HepG2 (cell line): ENCODE results near the gene RHBDF2. TPM values are rescaled to one million over a fixed set of nuclear protein-coding genes. Genes with fewer than 3 reads are reported as not detected.

Experiments
- ELF3 ChIP-seq: IDR thresholded peaks from 2 replicates; pipeline ENCODE4 v1.6.1; 2016; ENCODE audit warnings: missing genetic modification reagents, missing compliant biosample characterization
- LBX2 ChIP-seq: sonication (generic); formaldehyde crosslinking; IDR thresholded peaks from 2 replicates; pipeline ENCODE4 v1.5.0; 2020; ENCODE audit warnings: missing genetic modification reagents, mild to moderate bottlenecking, borderline replicate concordance
- MAX ChIP-seq: IDR thresholded peaks from 2 replicates; pipeline ENCODE4 v1.6.1; 2012; ENCODE audit warnings: inconsistent platforms
- MAZ ChIP-seq, 2 experiments: sonication (generic) in 1 of 2; formaldehyde crosslinking in 1 of 2; IDR thresholded peaks; 2 replicates each; pipeline versions ENCODE4 v1.5.0 to v1.6.1; 2012 to 2020; ENCODE audit warnings: low read depth in 2 of 2, mild to moderate bottlenecking in 2 of 2, borderline replicate concordance in 1 of 2, improper control_type of control experiment in 1 of 2, low read length in 1 of 2, missing genetic modification reagents in 1 of 2, moderate library complexity in 1 of 2
- MTERF4 ChIP-seq: sonication (generic); formaldehyde crosslinking; IDR thresholded peaks from 2 replicates; pipeline ENCODE4 v1.8.0; 2023; ENCODE audit warnings: mild to moderate bottlenecking, missing genetic modification reagents
- PCBP2 ChIP-seq: fragments of 200-400 bp; formaldehyde crosslinking; optimal IDR thresholded peaks from 2 replicates; pipeline ENCODE3; 2018; ENCODE audit warnings: low read length, low read depth; ENCODE audit not compliant: poor library complexity, severe bottlenecking
- POLR2A ChIP-seq, 2 experiments: IDR thresholded peaks; 2 replicates each; pipeline ENCODE4 v1.6.1; 2011; ENCODE audit warnings: low read depth in 2 of 2, low read length in 2 of 2, mild to moderate bottlenecking in 1 of 2, moderate library complexity in 1 of 2; ENCODE audit not compliant: insufficient read depth in 1 of 2
- PRDM10 ChIP-seq: sonication (generic); formaldehyde crosslinking; IDR thresholded peaks from 2 replicates; pipeline ENCODE4 v1.4.0; 2020; ENCODE audit warnings: low read depth, missing genetic modification reagents
- RCOR2 ChIP-seq: IDR thresholded peaks from 2 replicates; pipeline ENCODE4 v1.6.1; 2016; ENCODE audit warnings: missing biosample characterization, missing genetic modification reagents
- SIX1 ChIP-seq: sonication (generic); formaldehyde crosslinking; IDR thresholded peaks from 2 replicates; pipeline ENCODE4 v1.4.0; 2020; ENCODE audit warnings: missing genetic modification reagents, borderline replicate concordance
- SOX5 ChIP-seq: IDR thresholded peaks from 2 replicates; pipeline ENCODE4 v1.6.1; 2016; ENCODE audit warnings: borderline replicate concordance
- THYN1 ChIP-seq: sonication (generic); formaldehyde crosslinking; IDR thresholded peaks from 2 replicates; pipeline ENCODE4 v1.8.1; 2023; ENCODE audit warnings: low read depth, mild to moderate bottlenecking, moderate library complexity, missing genetic modification reagents, borderline replicate concordance
- TSC22D2 ChIP-seq: sonication (generic); formaldehyde crosslinking; IDR thresholded peaks from 2 replicates; pipeline ENCODE4 v1.5.1; 2020; ENCODE audit warnings: missing genetic modification reagents, mild to moderate bottlenecking, borderline replicate concordance
- USF2 ChIP-seq, 2 experiments: sonication (generic) in 1 of 2; formaldehyde crosslinking in 1 of 2; IDR thresholded peaks; 2 replicates each; pipeline versions ENCODE4 v1.5.1 to v1.6.1; 2011 to 2020; ENCODE audit warnings: borderline replicate concordance in 1 of 2, low read depth in 1 of 2, low read length in 1 of 2, mild to moderate bottlenecking in 1 of 2, missing genetic modification reagents in 1 of 2, moderate library complexity in 1 of 2
- ZBTB3 ChIP-seq: sonication (generic); formaldehyde crosslinking; IDR thresholded peaks from 2 replicates; pipeline ENCODE4 v1.4.0; 2020; ENCODE audit warnings: low read depth, mild to moderate bottlenecking, moderate library complexity, missing genetic modification reagents, borderline replicate concordance
- ZFX ChIP-seq: sonication (generic); formaldehyde crosslinking; IDR thresholded peaks from 2 replicates; pipeline ENCODE4 v1.4.0; 2020; ENCODE audit warnings: mild to moderate bottlenecking, low read depth, missing genetic modification reagents, moderate library complexity
- ZNF629 ChIP-seq: sonication (generic); formaldehyde crosslinking; conservative IDR thresholded peaks from 2 replicates; pipeline ENCODE4 v1.5.0; 2020; ENCODE audit warnings: missing genetic modification reagents
- ZNF83 ChIP-seq: sonication (generic); formaldehyde crosslinking; IDR thresholded peaks from 2 replicates; pipeline ENCODE4 v1.4.0; 2020; ENCODE audit warnings: missing genetic modification reagents, mild to moderate bottlenecking, borderline replicate concordance
- polyA plus RNA-seq, 8 experiments: library from polyadenylated mRNA; depleted of rRNA in 3 of 8; stranded (reverse) in 7 of 8; unstranded in 1 of 8; fragments of >200 nt; fragmentation: Illumina TruSeq in 4 of 8; extraction: Trizol in 4 of 8; gene quantifications; 2 replicates each; pipeline versions ENCODE4 v1.2.1 to v1.2.3, GENCODE V29; 2011 to 2016; ENCODE audit warnings: low read depth in 4 of 8, missing spikeins in 1 of 8, mixed read lengths in 1 of 8; ENCODE audit not compliant: insufficient read depth in 1 of 8
- total RNA-seq, 5 experiments: library from RNA; depleted of rRNA; stranded (reverse); fragments of >200 nt; fragmentation: Illumina TruSeq; extraction: Trizol; gene quantifications; 2 replicates each; pipeline ENCODE4 v1.2.3, GENCODE V29; 2016; ENCODE audit warnings: low read depth in 1 of 5

The RHBDF2 gene
- total and polyA plus RNA-seq, 2 of the 13 experiments (the other 11 are each of a cell fraction or from before 2014, with no cell fraction given): 7.8 to 24.2 TPM

DNA sequence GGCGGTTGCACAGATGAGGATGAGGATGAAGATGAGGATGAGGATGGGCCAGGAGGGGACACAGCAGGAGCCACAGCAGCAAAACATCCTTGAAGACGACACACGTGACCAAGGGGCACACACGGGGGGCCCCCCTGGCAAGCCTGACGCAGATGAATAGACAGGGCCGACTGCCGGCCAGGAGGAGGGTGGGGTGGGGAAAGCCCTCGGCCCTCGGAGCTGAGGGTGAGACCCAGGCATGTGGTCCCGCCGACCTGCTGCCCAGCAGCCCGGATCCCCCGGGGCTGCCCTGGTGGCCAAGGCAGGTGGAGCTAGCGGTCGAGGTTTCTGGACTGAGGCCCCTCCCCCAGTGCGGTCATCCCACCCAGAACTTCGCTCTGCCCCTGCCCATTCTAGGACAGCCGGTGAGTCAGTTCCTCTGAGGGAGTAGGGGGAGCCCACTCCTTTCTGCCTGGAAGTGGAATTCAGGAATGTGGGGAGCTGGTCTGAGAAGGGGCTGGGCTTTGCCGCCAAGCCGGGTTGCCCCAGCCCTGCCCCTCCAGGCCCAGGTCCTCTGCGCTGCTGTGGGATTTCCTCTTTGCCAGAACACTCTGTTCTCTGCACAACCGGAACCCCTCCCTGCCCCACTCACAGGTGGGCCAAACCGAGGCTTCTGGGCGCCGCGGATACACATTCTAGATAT, 26.3 kb upstream of the RHBDF2 start (continued):
- TF ChIP-seq LBX2 (CRISPR knock-in tag) (0 out of 2 replicates have a peak, but pooled peaks have one; percentile 45), POLR2A (IDR thresholded peaks at IDR 0.05; ENCODE audit: insufficient read depth in 1 of 2, low read depth in 2 of 2, low read length in 2 of 2) (no peak), THYN1 (CRISPR knock-in tag) (no peak), MAZ (IDR thresholded peaks at IDR 0.05; ENCODE audit: borderline replicate concordance, low read depth, low read length) (no peak), MAZ (CRISPR knock-in tag; IDR thresholded peaks at IDR 0.05; ENCODE audit: low read depth) (no peak), ELF3 (no peak), PRDM10 (CRISPR knock-in tag) (no peak), SIX1 (no peak), ZBTB3 (CRISPR knock-in tag) (no peak), ZFX (CRISPR knock-in tag) (no peak; the same call in 1 of the 2 replicates), RCOR2 (CRISPR knock-in tag) (no peak), MTERF4 (CRISPR knock-in tag) (0 out of 2 replicates have a peak, but pooled peaks have one; percentile 66), USF2 (IDR thresholded peaks at IDR 0.05; ENCODE audit: low read depth, low read length) (no peak), USF2 (CRISPR knock-in tag; IDR thresholded peaks at IDR 0.05; ENCODE audit: borderline replicate concordance) (peak; percentile 29; the same call in 1 of the 2 replicates), ZNF629 (CRISPR knock-in tag) (no peak), ZNF83 (no peak; the same call in 1 of the 2 replicates), PCBP2 (no peak), MAX (peak; percentile 81), TSC22D2 (CRISPR knock-in tag) (no peak; the same call in 1 of the 2 replicates), SOX5 (CRISPR knock-in tag) (no peak)
